SJCRH30 (cell line): ENCODE data around the gene MNT. TPM values are rescaled to one million over a fixed set of nuclear protein-coding genes. Genes with fewer than 3 reads are reported as not detected.

ENCODE experiments used
- DNase-seq, 2 experiments: peaks; one replicate each; pipeline ENCODE4 v3.0.0-alpha.2; 2015 to 2020
- H3K27ac ChIP-seq: fragments of 250-450 bp; sonication (Bioruptor Pico); 2 replicates; pipeline ENCODE4 v1.5.1; 2020; ENCODE audit warnings: mild to moderate bottlenecking, moderate library complexity
- H3K27me3 ChIP-seq: fragments of 250-450 bp; sonication (Bioruptor Pico); 2 replicates; pipeline ENCODE4 v1.5.1; 2020; ENCODE audit warnings: mild to moderate bottlenecking, moderate library complexity
- H3K36me3 ChIP-seq: fragments of 250-450 bp; sonication (Bioruptor Pico); 2 replicates; pipeline ENCODE4 v1.5.1; 2020; ENCODE audit warnings: mild to moderate bottlenecking, moderate library complexity
- H3K4me1 ChIP-seq: fragments of 250-450 bp; sonication (Bioruptor Pico); 2 replicates; pipeline ENCODE4 v1.5.1; 2020; ENCODE audit warnings: mild to moderate bottlenecking, moderate library complexity
- H3K4me3 ChIP-seq: fragments of 250-450 bp; sonication (Bioruptor Pico); 2 replicates; pipeline ENCODE4 v1.5.1; 2020; ENCODE audit warnings: mild to moderate bottlenecking, moderate library complexity
- H3K9me3 ChIP-seq: fragments of 250-450 bp; sonication (Bioruptor Pico); replicated peaks from 2 replicates; pipeline ENCODE4 v1.5.1; 2020; ENCODE audit warnings: mild to moderate bottlenecking, moderate library complexity
- total RNA-seq: library from RNA; depleted of rRNA; stranded (reverse); fragments of >200 nt; shearing (Covaris generic); gene quantifications from 2 replicates; pipeline ENCODE4 v1.2.3, GENCODE V29; 2014

Gene MNT
- total RNA-seq, 1 experiment from 2014 or later: 8.7 TPM

DNA sequence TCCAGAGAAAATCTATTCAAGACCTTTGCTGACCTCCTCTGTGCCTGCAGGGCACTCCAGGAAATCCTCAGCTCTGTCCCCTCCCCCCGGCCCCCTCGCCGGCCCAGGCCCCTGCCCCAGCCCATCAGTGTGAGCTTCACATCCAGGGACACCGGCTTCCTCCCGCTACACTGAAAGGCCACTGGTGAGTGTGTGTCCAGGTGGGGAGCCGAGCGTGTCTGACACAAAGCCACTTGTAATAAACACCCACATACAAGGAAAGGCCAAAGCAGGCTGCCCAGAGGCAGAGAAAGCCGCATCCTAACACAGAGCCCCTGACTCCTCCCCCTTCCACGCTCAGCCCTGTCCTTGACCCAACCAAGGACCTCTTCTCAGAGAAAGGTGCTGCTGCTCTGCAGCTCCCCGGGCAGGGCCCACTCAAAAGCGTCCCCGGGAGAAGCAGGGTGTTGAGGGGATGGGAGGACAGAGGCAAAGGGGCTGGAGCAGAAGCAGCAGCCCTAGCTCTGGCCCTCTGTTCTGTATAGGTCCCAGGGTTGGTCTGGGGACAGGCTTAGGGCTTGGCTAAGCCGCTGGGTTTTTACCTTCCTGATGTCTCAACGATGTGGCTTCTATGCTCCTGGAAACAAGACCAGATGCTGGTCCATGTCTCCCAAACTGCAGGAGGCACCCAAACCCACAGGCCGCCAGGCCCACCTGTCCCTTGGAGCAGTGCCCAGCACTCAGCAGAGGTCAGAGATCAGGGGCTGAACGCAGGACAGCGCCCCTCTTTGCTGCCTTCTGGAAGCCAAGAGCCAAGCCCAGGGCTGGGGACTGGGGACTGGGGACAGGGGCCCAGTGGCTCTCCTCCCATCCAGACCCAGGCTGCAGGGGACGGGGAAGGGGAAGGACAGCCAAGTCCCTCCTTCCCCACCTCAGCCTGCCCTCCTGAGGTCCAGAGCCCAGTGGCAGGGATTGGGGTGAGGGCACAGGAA, 15.3 kb downstream of the MNT start:
- H3K36me3 ChIP-seq: no peaks in the 10 kb centered on the region
- H3K4me1 ChIP-seq: peaks cover 15% of the 10 kb centered on the region; the same call in 1 of the 2 replicates
- H3K27ac ChIP-seq: no peak overlapping the region
- H3K4me3 ChIP-seq: no peak overlapping the region
- no peak for DNase-seq
- no peaks in the 10 kb centered on the region for H3K27me3 ChIP-seq
- H3K9me3 ChIP-seq: no peaks in the 10 kb centered on the region

GRCh38 chr17:2384439-2385127, 16.3 kb downstream of the MNT start:
- no peak overlapping the region for H3K4me3 ChIP-seq
- no peaks in the 10 kb centered on the region for H3K9me3 ChIP-seq
- DNase-seq: no peak
- H3K36me3 ChIP-seq: no peaks in the 10 kb centered on the region
- no peaks in the 10 kb centered on the region for H3K27me3 ChIP-seq
- H3K27ac ChIP-seq: no peak overlapping the region
- peaks cover 15% of the 10 kb centered on the region; the same call in 1 of the 2 replicates for H3K4me1 ChIP-seq

GRCh38 chr17:2383628-2384167, 17.2 kb downstream of the MNT start:
- H3K4me3 ChIP-seq: no peak overlapping the region
- DNase-seq: no peak
- no peaks in the 10 kb centered on the region for H3K36me3 ChIP-seq
- H3K9me3 ChIP-seq: no peaks in the 10 kb centered on the region
- H3K27me3 ChIP-seq: no peaks in the 10 kb centered on the region
- H3K4me1 ChIP-seq: peaks cover 15% of the 10 kb centered on the region; the same call in 1 of the 2 replicates
- no peak overlapping the region for H3K27ac ChIP-seq

DNA sequence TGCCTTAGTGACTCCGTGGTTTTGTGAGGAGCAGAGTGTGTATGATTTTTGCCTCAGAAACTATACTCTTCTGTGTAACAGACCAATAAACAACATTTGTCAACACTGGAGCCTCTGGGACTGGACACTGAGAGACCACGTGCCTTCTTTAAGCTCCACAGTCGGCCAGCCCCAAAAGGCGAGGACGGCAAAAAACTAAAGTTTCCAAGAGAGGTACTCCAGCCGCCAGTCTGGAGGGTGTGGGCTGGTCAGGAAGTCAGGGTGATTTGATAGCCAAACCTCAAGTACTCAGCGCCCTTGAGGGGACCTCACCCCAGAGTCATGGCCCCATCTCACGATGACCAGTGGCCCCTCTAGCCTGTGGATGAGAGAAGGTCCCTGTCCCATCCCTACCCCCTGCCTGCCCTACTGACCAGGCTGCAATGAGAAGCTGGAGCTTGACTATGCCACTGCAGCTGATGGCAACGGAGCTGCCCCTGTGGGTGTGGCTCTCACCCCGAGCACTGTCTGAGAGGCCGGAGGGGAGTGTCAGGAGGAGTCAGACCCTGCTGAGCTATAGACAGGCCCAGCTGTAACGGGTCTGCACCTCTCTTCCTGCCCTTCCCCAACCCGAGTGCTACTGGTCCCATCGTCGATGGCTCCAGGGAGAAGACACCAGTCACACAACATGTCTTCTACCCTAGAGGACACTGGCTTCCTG, 19.8 kb downstream of the MNT start:
- Histone ChIP-seq H3K36me3 (no peaks in the 10 kb centered on the region), H3K27me3 (no peaks in the 10 kb centered on the region), H3K4me3 (no peak overlapping the region), H3K27ac (no peak overlapping the region), H3K4me1 (peaks cover 11% of the 10 kb centered on the region; the same call in 1 of the 2 replicates), H3K9me3 (no peaks in the 10 kb centered on the region)
- no peak for DNase-seq

GRCh38 chr17:2380226-2380922, 20.5 kb downstream of the MNT start:
- Histone ChIP-seq H3K36me3 (no peaks in the 10 kb centered on the region), H3K27ac (no peak overlapping the region), H3K4me3 (no peak overlapping the region), H3K4me1 (peaks cover 4% of the 10 kb centered on the region; the same call in 1 of the 2 replicates), H3K9me3 (no peaks in the 10 kb centered on the region), H3K27me3 (no peaks in the 10 kb centered on the region)
- no peak for DNase-seq

DNA sequence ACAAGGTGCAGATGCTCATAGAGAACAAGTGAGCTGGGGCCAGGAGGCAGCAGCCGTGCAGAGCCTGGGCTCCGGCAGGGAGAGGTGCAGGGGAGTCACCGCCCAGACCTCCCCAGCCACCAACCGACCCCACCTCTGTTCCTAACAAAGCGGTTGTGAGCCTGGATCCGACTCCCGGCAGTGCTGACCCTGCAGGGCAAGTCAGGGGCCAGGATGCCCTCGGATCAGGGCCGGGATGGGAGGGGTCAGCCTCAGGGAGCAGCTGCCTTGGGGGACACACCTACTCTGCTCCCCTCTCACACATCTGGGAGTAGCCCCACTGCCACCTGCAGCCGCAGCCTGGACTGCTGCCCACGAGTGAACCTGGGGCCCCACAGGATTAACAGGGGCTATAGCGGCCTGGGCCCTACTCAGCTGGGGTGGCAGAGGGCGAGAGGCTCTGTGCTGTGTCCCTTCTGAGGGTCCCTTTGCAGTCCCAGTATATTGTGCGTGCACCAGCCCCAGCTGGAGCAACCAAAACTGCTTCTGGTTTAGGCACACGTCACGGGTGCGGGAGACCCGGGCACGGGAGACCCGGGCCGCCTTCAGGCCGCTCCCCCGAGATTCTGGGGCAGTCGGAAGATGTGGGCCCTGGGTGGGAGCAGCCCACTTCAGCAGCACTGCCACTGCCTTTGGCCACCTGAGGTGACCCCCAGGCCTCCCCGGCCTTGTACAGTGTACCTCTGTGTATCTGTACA, 21.2 kb downstream of the MNT start:
- no peaks in the 10 kb centered on the region for H3K27me3 ChIP-seq
- H3K9me3 ChIP-seq: no peaks in the 10 kb centered on the region
- no peak for DNase-seq
- H3K4me3 ChIP-seq: no peak overlapping the region
- no peak overlapping the region for H3K27ac ChIP-seq
- 0 out of 2 replicates have a peak, but pooled peaks cover 2% of the 10 kb centered on the region for H3K4me1 ChIP-seq
- no peaks in the 10 kb centered on the region for H3K36me3 ChIP-seq

DNA sequence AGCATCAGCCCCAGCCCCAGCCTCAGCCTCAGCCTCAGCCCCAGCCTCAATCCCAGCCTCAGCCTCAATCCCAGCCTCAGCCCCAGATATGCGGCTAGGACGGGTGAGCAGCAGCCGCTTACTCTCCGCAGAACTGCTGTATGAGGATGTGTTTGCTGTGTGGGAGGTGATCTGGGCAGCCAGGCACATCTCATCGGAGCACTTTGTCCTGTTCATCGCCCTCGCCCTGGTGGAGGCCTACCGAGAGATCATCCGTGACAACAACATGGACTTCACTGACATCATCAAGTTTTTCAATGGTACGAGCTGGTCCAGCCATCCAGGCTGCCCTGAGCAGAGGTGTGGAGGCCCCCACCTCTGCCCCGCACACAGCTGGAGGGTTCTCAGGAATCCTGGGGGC, 22.0 kb downstream of the MNT start:
- 0 out of 2 replicates have a peak, but pooled peaks cover 2% of the 10 kb centered on the region for H3K4me1 ChIP-seq
- H3K36me3 ChIP-seq: no peaks in the 10 kb centered on the region
- H3K27me3 ChIP-seq: no peaks in the 10 kb centered on the region
- DNase-seq: no peak
- no peak overlapping the region for H3K4me3 ChIP-seq
- no peaks in the 10 kb centered on the region for H3K9me3 ChIP-seq
- H3K27ac ChIP-seq: no peak overlapping the region

GRCh38 chr17:2377659-2378058, 23.2 kb downstream of the MNT start:
- no peaks in the 10 kb centered on the region for H3K9me3 ChIP-seq
- H3K4me1 ChIP-seq: no peaks in the 10 kb centered on the region
- no peaks in the 10 kb centered on the region for H3K36me3 ChIP-seq
- no peak for DNase-seq
- no peak overlapping the region for H3K4me3 ChIP-seq
- H3K27ac ChIP-seq: no peak overlapping the region
- no peaks in the 10 kb centered on the region for H3K27me3 ChIP-seq

- H3K9me3 ChIP-seq: no peaks in the 10 kb centered on the region
- no peaks in the 10 kb centered on the region for H3K36me3 ChIP-seq
- H3K4me1 ChIP-seq: no peaks in the 10 kb centered on the region
- no peak overlapping the region for H3K4me3 ChIP-seq
- H3K27me3 ChIP-seq: no peaks in the 10 kb centered on the region
- no peak overlapping the region for H3K27ac ChIP-seq
- DNase-seq: no peak
These were observed 24.8 kb downstream of the MNT start for GRCh38 chr17:2376107-2376506.

DNA sequence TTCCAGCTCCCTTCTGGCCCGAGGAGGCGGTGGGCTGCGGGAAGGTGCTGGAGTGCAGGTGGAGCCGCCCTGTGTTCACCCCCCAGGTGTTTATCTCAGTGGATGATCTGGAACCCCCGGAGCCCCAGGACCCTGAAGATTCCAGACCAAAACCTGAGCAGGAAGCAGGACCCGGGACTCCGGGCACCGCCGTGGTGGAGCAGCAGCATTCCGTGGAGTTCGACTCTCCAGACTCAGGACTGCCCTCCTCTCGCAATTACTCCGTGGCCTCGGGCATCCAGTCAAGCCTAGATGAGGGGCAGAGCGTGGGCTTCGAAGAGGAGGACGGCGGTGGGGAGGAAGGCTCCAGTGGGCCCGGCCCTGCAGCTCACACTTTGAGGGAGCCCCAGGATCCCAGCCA, 25.5 kb downstream of the MNT start:
- no peaks in the 10 kb centered on the region for H3K27me3 ChIP-seq
- H3K27ac ChIP-seq: no peak overlapping the region
- no peaks in the 10 kb centered on the region for H3K9me3 ChIP-seq
- H3K36me3 ChIP-seq: no peaks in the 10 kb centered on the region
- no peak for DNase-seq
- H3K4me1 ChIP-seq: no peaks in the 10 kb centered on the region
- no peak overlapping the region for H3K4me3 ChIP-seq

GRCh38 chr17:2374549-2375285, 26.1 kb downstream of the MNT start:
- Histone ChIP-seq H3K9me3 (no peaks in the 10 kb centered on the region), H3K27me3 (no peaks in the 10 kb centered on the region), H3K27ac (no peak overlapping the region), H3K36me3 (no peaks in the 10 kb centered on the region), H3K4me1 (no peaks in the 10 kb centered on the region), H3K4me3 (no peak overlapping the region)
- DNase-seq: no peak

GRCh38 chr17:2373179-2373578, 27.7 kb downstream of the MNT start:
- H3K27ac ChIP-seq: no peak overlapping the region
- H3K27me3 ChIP-seq: no peaks in the 10 kb centered on the region
- H3K9me3 ChIP-seq: no peaks in the 10 kb centered on the region
- no peak for DNase-seq
- H3K4me1 ChIP-seq: no peaks in the 10 kb centered on the region
- no peaks in the 10 kb centered on the region for H3K36me3 ChIP-seq
- no peak overlapping the region for H3K4me3 ChIP-seq

GRCh38 chr17:2372681-2373080, 28.2 kb downstream of the MNT start:
- H3K4me3 ChIP-seq: no peak overlapping the region
- no peak for DNase-seq
- H3K27me3 ChIP-seq: no peaks in the 10 kb centered on the region
- no peaks in the 10 kb centered on the region for H3K36me3 ChIP-seq
- H3K27ac ChIP-seq: no peak overlapping the region
- no peaks in the 10 kb centered on the region for H3K9me3 ChIP-seq
- H3K4me1 ChIP-seq: no peaks in the 10 kb centered on the region
